WTC11 (cell line): ENCODE data around the gene DOHH. TPM values are rescaled to one million over a fixed set of nuclear protein-coding genes. Genes with fewer than 3 reads are reported as not detected.

Experiments
- ATAC-seq: fragments of 200-7000 bp; cut with Tn5 transposase; 2 replicates; pipeline ENCODE4 v1.10.0; 2021; ENCODE audit warnings: mild to moderate bottlenecking, moderate library complexity
- CTCF ChIA-PET: fragments of 300-600 bp; sonication (Branson Sonifier 250); formaldehyde crosslinking; loops from one replicate; lab custom pipeline; 2021; ENCODE audit warnings: antibody characterized with exemption; lab: Charles Lee
- POLR2A ChIA-PET: fragments of 350-600 bp; sonication (Branson Sonifier 250); formaldehyde crosslinking; loops from one replicate; lab custom pipeline; 2021; ENCODE audit warnings: antibody characterized with exemption; lab: Charles Lee
- DNase-seq: peaks from one replicate; pipeline ENCODE4 v3.0.0; 2021; ENCODE audit warnings: low spot score
- H3K27ac Mint-ChIP-seq: 2 replicates; pipeline ENCODE4 v1.8.0; 2021; ENCODE audit warnings: mixed read lengths
- H3K27me3 Mint-ChIP-seq: 2 replicates; pipeline ENCODE4 v1.8.0; 2021; ENCODE audit warnings: low read depth, mild to moderate bottlenecking, moderate library complexity, mixed read lengths
- H3K36me3 Mint-ChIP-seq: 2 replicates; pipeline ENCODE4 v1.8.0; 2021; ENCODE audit warnings: mixed read lengths
- H3K4me1 Mint-ChIP-seq: 2 replicates; pipeline ENCODE4 v1.8.0; 2022; ENCODE audit warnings: mixed read lengths
- H3K4me3 Mint-ChIP-seq: 2 replicates; pipeline ENCODE4 v1.8.0; 2021; ENCODE audit warnings: mild to moderate bottlenecking, moderate library complexity, mixed read lengths
- H3K9me3 Mint-ChIP-seq: 2 replicates; pipeline ENCODE4 v1.8.0; 2021; ENCODE audit warnings: mixed read lengths
- GRHL2 ChIP-seq: fragments of 250-450 bp; sonication (Bioruptor Pico); IDR thresholded peaks from 2 replicates; pipeline ENCODE4 v1.8.0; 2022; ENCODE audit warnings: mild to moderate bottlenecking, moderate library complexity; ENCODE audit not compliant: insufficient replicate concordance, severe bottlenecking
- JAZF1 ChIP-seq: fragments of 250-450 bp; sonication (Bioruptor Pico); IDR thresholded peaks from 2 replicates; pipeline ENCODE4 v1.9.0; 2021; ENCODE audit warnings: moderate library complexity, mild to moderate bottlenecking, inconsistent platforms
- MYBL2 ChIP-seq: sonication (generic); formaldehyde crosslinking; IDR thresholded peaks from 2 replicates; pipeline ENCODE4 v1.8.1; 2023; ENCODE audit warnings: mild to moderate bottlenecking, moderate library complexity, missing genetic modification reagents
- NFE2L1 ChIP-seq: sonication (generic); formaldehyde crosslinking; IDR thresholded peaks from 2 replicates; pipeline ENCODE4 v1.8.1; 2023; ENCODE audit warnings: missing genetic modification reagents
- NR3C1 ChIP-seq: sonication (generic); formaldehyde crosslinking; conservative IDR thresholded peaks from 2 replicates; pipeline ENCODE4 v1.8.1; 2023; ENCODE audit warnings: low read depth, mild to moderate bottlenecking, missing genetic modification reagents
- TEAD4 ChIP-seq: sonication (generic); formaldehyde crosslinking; IDR thresholded peaks from 2 replicates; pipeline ENCODE4 v1.8.0; 2022; ENCODE audit warnings: mild to moderate bottlenecking, missing genetic modification reagents
- ZNF121 ChIP-seq: sonication (generic); formaldehyde crosslinking; IDR thresholded peaks from 2 replicates; pipeline ENCODE4 v1.8.0; 2023; ENCODE audit warnings: missing genetic modification reagents
- ZNF138 ChIP-seq: sonication (generic); formaldehyde crosslinking; conservative IDR thresholded peaks from 2 replicates; pipeline ENCODE4 v1.8.1; 2022; ENCODE audit warnings: mild to moderate bottlenecking, moderate library complexity, missing genetic modification reagents
- ZNF232 ChIP-seq: sonication (generic); formaldehyde crosslinking; IDR thresholded peaks from 2 replicates; pipeline ENCODE4 v1.8.0; 2022; ENCODE audit warnings: mild to moderate bottlenecking, missing genetic modification reagents
- ZNF416 ChIP-seq: fragments of 250-450 bp; sonication (Bioruptor Pico); IDR thresholded peaks from 2 replicates; pipeline ENCODE4 v1.9.0; 2021; ENCODE audit warnings: mild to moderate bottlenecking, inconsistent platforms
- ZNF671 ChIP-seq: fragments of 250-450 bp; sonication (Bioruptor Pico); IDR thresholded peaks from 2 replicates; pipeline ENCODE4 v1.8.0; 2021; ENCODE audit warnings: mild to moderate bottlenecking
- total RNA-seq: library from RNA; stranded (reverse); gene quantifications from 3 replicates; pipeline ENCODE4 v1.2.3, GENCODE V29; 2021
- TF ChIP-seq, protein P1 (sequence below): sonication (generic); formaldehyde crosslinking; IDR thresholded peaks from 2 replicates; pipeline ENCODE4 v1.8.0; 2022; ENCODE audit warnings: missing genetic modification reagents
- TF ChIP-seq, protein P2 (sequence below): sonication (generic); formaldehyde crosslinking; IDR thresholded peaks from 2 replicates; pipeline ENCODE4 v1.8.1; 2023; ENCODE audit warnings: mild to moderate bottlenecking, missing genetic modification reagents
- TF ChIP-seq, protein P3 (sequence below): fragments of 250-450 bp; sonication (Bioruptor Pico); IDR thresholded peaks from 2 replicates; pipeline ENCODE4 v1.8.0; 2021; ENCODE audit warnings: mild to moderate bottlenecking
- TF ChIP-seq, protein P4 (sequence below): sonication (generic); formaldehyde crosslinking; IDR thresholded peaks from 2 replicates; pipeline ENCODE4 v1.8.1; 2022; ENCODE audit warnings: mild to moderate bottlenecking, missing genetic modification reagents, moderate library complexity, borderline replicate concordance
- TF ChIP-seq, protein P5 (sequence below): sonication (generic); formaldehyde crosslinking; IDR thresholded peaks from 2 replicates; pipeline ENCODE4 v1.8.0; 2023; ENCODE audit warnings: missing genetic modification reagents
- TF ChIP-seq, protein P6 (sequence below): sonication (generic); formaldehyde crosslinking; IDR thresholded peaks from 2 replicates; pipeline ENCODE4 v1.8.1; 2022; ENCODE audit warnings: missing genetic modification reagents, borderline replicate concordance
- TF ChIP-seq, protein P7 (sequence below): sonication (generic); formaldehyde crosslinking; IDR thresholded peaks from 2 replicates; pipeline ENCODE4 v1.8.1; 2023; ENCODE audit warnings: mild to moderate bottlenecking, missing genetic modification reagents
- TF ChIP-seq, protein P8 (sequence below): sonication (generic); formaldehyde crosslinking; IDR thresholded peaks from 2 replicates; pipeline ENCODE4 v1.8.1; 2023; ENCODE audit warnings: mild to moderate bottlenecking, missing genetic modification reagents, moderate library complexity
- TF ChIP-seq, protein P9 (sequence below): sonication (generic); formaldehyde crosslinking; IDR thresholded peaks from 2 replicates; pipeline ENCODE4 v1.8.0; 2022; ENCODE audit warnings: mild to moderate bottlenecking, missing genetic modification reagents

Gene DOHH
- total RNA-seq, 1 experiment from 2014 or later: 22.2 TPM

DNA sequence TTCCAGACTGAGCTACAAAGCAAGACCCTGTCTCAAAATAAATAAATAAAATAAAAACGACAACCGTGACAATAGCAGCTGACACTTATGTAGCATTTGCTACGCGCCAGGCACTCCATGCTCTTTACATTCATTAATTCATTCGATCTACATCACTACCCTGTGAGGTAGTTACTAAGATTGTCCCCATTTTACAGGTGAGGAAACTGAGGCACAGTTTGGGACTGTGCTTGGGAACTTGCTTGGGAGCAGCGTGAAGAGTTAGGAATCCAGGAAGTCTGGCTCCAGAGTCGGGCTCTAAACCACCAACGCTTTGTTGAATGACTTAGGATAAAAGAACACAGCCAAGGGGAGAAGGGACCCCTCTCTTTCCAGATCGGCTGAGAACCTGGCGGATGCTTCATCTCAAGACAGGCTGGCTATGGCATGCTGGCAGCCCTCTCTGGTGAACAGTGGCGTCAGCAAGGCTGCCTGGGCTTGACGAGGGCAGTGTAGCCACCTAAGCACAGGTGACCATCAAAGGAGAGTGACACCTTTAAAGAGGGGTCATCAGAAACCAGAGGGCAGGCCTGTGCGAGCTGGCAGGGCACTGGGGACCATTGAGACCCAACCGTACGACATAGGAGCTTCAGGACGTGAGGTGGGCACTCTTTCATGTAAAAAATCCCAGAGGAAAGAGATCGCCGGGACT is 591 bp downstream of the DOHH start:
- Mint-ChIP-seq H3K4me3 (peak overlapping the region; percentile 91), H3K27me3 (no peaks in the 10 kb centered on the region), H3K36me3 (peaks cover 26% of the 10 kb centered on the region), H3K9me3 (no peaks in the 10 kb centered on the region), H3K27ac (peak overlapping the region; percentile 83), H3K4me1 (peaks cover 13% of the 10 kb centered on the region)
- ATAC-seq (peak; percentile 19), DNase-seq (no peak)
- CTCF ChIA-PET: interaction anchor here (1.5 kb wide), 1 partner anchor 15 kb away, joined by 6 read pairs; no protein-coding TSS in a partner anchor
- no peak for TF ChIP-seq JAZF1 (CRISPR knock-in tag)
- TF ChIP-seq, protein P1, sequence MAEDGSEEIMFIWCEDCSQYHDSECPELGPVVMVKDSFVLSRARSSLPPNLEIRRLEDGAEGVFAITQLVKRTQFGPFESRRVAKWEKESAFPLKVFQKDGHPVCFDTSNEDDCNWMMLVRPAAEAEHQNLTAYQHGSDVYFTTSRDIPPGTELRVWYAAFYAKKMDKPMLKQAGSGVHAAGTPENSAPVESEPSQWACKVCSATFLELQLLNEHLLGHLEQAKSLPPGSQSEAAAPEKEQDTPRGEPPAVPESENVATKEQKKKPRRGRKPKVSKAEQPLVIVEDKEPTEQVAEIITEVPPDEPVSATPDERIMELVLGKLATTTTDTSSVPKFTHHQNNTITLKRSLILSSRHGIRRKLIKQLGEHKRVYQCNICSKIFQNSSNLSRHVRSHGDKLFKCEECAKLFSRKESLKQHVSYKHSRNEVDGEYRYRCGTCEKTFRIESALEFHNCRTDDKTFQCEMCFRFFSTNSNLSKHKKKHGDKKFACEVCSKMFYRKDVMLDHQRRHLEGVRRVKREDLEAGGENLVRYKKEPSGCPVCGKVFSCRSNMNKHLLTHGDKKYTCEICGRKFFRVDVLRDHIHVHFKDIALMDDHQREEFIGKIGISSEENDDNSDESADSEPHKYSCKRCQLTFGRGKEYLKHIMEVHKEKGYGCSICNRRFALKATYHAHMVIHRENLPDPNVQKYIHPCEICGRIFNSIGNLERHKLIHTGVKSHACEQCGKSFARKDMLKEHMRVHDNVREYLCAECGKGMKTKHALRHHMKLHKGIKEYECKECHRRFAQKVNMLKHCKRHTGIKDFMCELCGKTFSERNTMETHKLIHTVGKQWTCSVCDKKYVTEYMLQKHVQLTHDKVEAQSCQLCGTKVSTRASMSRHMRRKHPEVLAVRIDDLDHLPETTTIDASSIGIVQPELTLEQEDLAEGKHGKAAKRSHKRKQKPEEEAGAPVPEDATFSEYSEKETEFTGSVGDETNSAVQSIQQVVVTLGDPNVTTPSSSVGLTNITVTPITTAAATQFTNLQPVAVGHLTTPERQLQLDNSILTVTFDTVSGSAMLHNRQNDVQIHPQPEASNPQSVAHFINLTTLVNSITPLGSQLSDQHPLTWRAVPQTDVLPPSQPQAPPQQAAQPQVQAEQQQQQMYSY (CRISPR knock-in tag): no peak
- TF ChIP-seq, protein P2, sequence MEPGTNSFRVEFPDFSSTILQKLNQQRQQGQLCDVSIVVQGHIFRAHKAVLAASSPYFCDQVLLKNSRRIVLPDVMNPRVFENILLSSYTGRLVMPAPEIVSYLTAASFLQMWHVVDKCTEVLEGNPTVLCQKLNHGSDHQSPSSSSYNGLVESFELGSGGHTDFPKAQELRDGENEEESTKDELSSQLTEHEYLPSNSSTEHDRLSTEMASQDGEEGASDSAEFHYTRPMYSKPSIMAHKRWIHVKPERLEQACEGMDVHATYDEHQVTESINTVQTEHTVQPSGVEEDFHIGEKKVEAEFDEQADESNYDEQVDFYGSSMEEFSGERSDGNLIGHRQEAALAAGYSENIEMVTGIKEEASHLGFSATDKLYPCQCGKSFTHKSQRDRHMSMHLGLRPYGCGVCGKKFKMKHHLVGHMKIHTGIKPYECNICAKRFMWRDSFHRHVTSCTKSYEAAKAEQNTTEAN (CRISPR knock-in tag): no peak
- TF ChIP-seq ZNF671: no peak
- TF ChIP-seq ZNF416 (CRISPR knock-in tag): no peak
- TF ChIP-seq TEAD4: no peak
- TF ChIP-seq, protein P3, sequence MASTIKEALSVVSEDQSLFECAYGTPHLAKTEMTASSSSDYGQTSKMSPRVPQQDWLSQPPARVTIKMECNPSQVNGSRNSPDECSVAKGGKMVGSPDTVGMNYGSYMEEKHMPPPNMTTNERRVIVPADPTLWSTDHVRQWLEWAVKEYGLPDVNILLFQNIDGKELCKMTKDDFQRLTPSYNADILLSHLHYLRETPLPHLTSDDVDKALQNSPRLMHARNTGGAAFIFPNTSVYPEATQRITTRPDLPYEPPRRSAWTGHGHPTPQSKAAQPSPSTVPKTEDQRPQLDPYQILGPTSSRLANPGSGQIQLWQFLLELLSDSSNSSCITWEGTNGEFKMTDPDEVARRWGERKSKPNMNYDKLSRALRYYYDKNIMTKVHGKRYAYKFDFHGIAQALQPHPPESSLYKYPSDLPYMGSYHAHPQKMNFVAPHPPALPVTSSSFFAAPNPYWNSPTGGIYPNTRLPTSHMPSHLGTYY (CRISPR knock-in tag): no peak
- TF ChIP-seq, protein P4, sequence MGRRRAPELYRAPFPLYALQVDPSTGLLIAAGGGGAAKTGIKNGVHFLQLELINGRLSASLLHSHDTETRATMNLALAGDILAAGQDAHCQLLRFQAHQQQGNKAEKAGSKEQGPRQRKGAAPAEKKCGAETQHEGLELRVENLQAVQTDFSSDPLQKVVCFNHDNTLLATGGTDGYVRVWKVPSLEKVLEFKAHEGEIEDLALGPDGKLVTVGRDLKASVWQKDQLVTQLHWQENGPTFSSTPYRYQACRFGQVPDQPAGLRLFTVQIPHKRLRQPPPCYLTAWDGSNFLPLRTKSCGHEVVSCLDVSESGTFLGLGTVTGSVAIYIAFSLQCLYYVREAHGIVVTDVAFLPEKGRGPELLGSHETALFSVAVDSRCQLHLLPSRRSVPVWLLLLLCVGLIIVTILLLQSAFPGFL (CRISPR knock-in tag): no peak
- no peak for TF ChIP-seq GRHL2 (CRISPR knock-in tag)
- TF ChIP-seq, protein P5, sequence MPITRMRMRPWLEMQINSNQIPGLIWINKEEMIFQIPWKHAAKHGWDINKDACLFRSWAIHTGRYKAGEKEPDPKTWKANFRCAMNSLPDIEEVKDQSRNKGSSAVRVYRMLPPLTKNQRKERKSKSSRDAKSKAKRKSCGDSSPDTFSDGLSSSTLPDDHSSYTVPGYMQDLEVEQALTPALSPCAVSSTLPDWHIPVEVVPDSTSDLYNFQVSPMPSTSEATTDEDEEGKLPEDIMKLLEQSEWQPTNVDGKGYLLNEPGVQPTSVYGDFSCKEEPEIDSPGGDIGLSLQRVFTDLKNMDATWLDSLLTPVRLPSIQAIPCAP (CRISPR knock-in tag): no peak
- TF ChIP-seq, protein P6, sequence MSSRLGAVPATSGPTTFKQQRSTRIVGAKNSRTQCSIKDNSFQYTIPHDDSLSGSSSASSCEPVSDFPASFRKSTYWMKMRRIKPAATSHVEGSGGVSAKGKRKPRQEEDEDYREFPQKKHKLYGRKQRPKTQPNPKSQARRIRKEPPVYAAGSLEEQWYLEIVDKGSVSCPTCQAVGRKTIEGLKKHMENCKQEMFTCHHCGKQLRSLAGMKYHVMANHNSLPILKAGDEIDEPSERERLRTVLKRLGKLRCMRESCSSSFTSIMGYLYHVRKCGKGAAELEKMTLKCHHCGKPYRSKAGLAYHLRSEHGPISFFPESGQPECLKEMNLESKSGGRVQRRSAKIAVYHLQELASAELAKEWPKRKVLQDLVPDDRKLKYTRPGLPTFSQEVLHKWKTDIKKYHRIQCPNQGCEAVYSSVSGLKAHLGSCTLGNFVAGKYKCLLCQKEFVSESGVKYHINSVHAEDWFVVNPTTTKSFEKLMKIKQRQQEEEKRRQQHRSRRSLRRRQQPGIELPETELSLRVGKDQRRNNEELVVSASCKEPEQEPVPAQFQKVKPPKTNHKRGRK (CRISPR knock-in tag): no peak
- TF ChIP-seq ZNF138 (CRISPR knock-in tag): no peak
- TF ChIP-seq MYBL2 (CRISPR knock-in tag): no peak
- TF ChIP-seq, protein P7, sequence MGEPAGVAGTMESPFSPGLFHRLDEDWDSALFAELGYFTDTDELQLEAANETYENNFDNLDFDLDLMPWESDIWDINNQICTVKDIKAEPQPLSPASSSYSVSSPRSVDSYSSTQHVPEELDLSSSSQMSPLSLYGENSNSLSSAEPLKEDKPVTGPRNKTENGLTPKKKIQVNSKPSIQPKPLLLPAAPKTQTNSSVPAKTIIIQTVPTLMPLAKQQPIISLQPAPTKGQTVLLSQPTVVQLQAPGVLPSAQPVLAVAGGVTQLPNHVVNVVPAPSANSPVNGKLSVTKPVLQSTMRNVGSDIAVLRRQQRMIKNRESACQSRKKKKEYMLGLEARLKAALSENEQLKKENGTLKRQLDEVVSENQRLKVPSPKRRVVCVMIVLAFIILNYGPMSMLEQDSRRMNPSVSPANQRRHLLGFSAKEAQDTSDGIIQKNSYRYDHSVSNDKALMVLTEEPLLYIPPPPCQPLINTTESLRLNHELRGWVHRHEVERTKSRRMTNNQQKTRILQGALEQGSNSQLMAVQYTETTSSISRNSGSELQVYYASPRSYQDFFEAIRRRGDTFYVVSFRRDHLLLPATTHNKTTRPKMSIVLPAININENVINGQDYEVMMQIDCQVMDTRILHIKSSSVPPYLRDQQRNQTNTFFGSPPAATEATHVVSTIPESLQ (CRISPR knock-in tag): no peak
- TF ChIP-seq NFE2L1 (CRISPR knock-in tag): no peak
- TF ChIP-seq, protein P8, sequence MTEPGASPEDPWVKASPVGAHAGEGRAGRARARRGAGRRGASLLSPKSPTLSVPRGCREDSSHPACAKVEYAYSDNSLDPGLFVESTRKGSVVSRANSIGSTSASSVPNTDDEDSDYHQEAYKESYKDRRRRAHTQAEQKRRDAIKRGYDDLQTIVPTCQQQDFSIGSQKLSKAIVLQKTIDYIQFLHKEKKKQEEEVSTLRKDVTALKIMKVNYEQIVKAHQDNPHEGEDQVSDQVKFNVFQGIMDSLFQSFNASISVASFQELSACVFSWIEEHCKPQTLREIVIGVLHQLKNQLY (CRISPR knock-in tag): no peak
- no peak for TF ChIP-seq ZNF121 (CRISPR knock-in tag)
- TF ChIP-seq ZNF232 (CRISPR knock-in tag): no peak
- no peak for TF ChIP-seq NR3C1 (CRISPR knock-in tag)
- TF ChIP-seq, protein P9, sequence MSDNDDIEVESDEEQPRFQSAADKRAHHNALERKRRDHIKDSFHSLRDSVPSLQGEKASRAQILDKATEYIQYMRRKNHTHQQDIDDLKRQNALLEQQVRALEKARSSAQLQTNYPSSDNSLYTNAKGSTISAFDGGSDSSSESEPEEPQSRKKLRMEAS: no peak
- TF ChIP-seq, all 79 proteins: peak for 0
- POLR2A ChIA-PET: no interaction called here
